OCI-LY7 (cell line): ENCODE measurements around the gene SND1.

Experiments
- CTCF ChIP-seq: fragments of 200-600 bp; sonication (generic); conservative IDR thresholded peaks from 2 replicates; pipeline ENCODE4 v1.5.1; 2014; ENCODE audit warnings: mild to moderate bottlenecking, antibody characterized with exemption, low read length, moderate library complexity, mixed read lengths
- EZH2phosphoT487 ChIP-seq: fragments of 200-600 bp; sonication (generic); IDR thresholded peaks from 2 replicates; pipeline ENCODE4 v1.6.1; 2018; ENCODE audit warnings: low read depth, borderline replicate concordance, mild to moderate bottlenecking, mixed run types, antibody characterized with exemption, low read length, moderate library complexity, mixed read lengths

- TF ChIP-seq CTCF (no peak), EZH2phosphoT487 (no peak)
Measured at GRCh38 chr7:127758105-127758504, 106.1 kb downstream of the SND1 start.
